ENCODE measurements around the gene PDZD2. TPM values are rescaled to one million over a fixed set of nuclear protein-coding genes. Genes with fewer than 3 reads are reported as not detected.

Gene PDZD2
- total RNA-seq, 1 experiment from 2014 or later = not detected

DNA sequence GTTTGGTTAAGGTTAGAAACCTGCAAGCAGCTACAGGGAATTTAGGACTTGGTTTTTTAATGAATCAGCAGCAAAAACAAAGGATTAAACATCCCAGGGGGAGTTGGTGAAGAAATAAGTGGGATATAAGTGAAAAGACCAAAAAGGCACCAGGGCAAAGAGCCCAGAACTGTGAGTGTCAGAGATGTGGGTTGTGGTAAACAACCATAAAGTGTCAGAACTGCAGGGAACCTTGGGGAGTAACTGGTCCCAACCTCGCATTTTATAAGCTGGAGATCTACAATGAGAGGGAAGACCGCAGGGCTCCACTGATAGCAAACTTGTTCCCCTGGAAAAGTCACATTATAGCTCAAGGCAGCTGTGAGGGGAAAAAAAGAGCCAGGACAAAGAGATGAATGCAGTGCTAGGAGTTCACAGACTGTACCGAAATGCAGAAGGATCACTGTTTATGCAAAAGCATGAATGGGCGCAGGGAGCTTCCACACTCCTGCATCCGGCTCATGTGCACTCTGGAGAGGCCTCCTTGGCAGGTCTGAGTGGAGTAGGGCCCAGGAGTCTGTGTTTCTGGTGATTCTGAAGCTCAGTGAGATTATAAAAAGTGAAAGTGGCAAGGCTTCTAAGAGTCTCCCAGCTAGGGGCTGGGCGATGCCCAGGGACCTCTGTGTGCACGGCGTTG is 378.9 kb downstream of the PDZD2 start:
- H3K79me2 ChIP-seq (ENCODE audit: low read depth) = no peaks in the 10 kb centered on the region
- no peak overlapping the region for H2AFZ ChIP-seq
- no peak overlapping the region for H3K4me3 ChIP-seq
- no peak for DNase-seq
- H3F3A ChIP-seq (ENCODE audit: insufficient read depth, low read depth) = no peaks in the 10 kb centered on the region
- no peaks in the 10 kb centered on the region for H3K9me3 ChIP-seq (ENCODE audit: insufficient read depth, low read depth)
- no peaks in the 10 kb centered on the region for H3K9me2 ChIP-seq (ENCODE audit: insufficient read depth)
- BruUV-seq (replicated peaks) = no TSS peak
- ChIA-PET CTCF (no interaction called here), POLR2A (ENCODE audit: unreplicated experiment) (no interaction called here)
- no peaks in the 10 kb centered on the region for H3K4me1 ChIP-seq (replicated peaks; ENCODE audit: insufficient read depth)
- peaks cover 91% of the 10 kb centered on the region for H3K27me3 ChIP-seq (ENCODE audit: insufficient read depth, low read depth)
- no peak overlapping the region for H3K4me2 ChIP-seq
- H4K20me1 ChIP-seq (ENCODE audit: insufficient read depth) = no peaks in the 10 kb centered on the region
- no peak for TF ChIP-seq EZH2 (IDR thresholded peaks at IDR 0.05; ENCODE audit: low read depth)
- TF ChIP-seq CTCF (conservative IDR thresholded peaks at IDR 0.05) = no peak
- intact Hi-C loops (cut with micrococcal nuclease; ENCODE audit: unreplicated experiment) = no loop called here
- no peaks in the 10 kb centered on the region for H3K36me3 ChIP-seq (ENCODE audit: low read depth)
- H3K27ac ChIP-seq = no peak overlapping the region

DNA sequence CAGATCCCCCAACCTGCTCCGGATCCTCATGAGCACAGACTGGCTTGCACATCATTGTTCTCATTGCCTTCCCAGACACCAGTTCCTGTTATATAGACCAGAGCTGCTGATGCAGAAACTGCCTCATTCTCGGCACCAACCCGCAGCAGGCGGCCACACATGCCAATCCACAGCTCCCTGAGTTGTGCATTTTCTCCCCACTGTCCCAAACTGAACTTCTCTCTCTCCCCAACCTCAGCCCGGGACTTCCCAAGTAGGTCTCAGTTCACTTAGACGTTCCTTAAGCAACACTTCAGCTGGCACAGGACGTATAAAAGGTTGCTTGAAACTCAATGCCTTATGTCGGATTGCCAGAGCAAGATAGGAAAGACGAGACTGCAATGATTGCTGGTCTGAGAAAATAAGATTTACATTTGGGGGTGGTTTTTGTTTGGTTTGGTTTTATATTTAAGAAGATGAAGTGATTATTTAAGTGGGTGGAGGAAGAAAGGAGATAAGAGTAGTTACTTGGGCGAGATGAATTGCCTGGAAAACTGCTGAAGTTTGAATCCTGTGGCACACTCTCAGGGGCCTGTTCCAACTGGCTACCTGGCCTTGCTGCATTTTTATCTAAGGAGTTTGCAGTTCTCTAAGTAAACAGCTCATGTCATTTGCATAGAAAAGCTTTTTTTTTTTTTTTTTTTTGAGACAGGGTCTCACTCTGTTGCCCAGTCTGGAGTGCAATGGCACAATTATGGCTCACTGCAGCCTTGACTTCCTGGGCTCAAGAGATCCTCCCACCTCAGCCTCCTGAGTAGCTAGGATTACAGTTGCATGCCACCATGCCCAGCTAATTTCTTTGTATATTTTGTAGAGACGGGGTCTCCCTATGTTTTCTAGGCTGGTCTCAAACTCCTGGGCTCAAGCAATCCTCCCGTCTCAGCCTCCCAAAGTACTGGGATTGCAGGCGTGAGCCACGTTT is 379.8 kb downstream of the PDZD2 start:
- H3K4me3 ChIP-seq = no peak overlapping the region
- intact Hi-C loops (cut with micrococcal nuclease; ENCODE audit: unreplicated experiment) = no loop called here
- no TSS peak for BruUV-seq (replicated peaks)
- H3K4me2 ChIP-seq = no peak overlapping the region
- H3K79me2 ChIP-seq (ENCODE audit: low read depth) = no peaks in the 10 kb centered on the region
- ChIA-PET CTCF (no interaction called here), POLR2A (ENCODE audit: unreplicated experiment) (no interaction called here)
- H4K20me1 ChIP-seq (ENCODE audit: insufficient read depth) = no peaks in the 10 kb centered on the region
- no peak overlapping the region for H2AFZ ChIP-seq
- H3K9me3 ChIP-seq (ENCODE audit: insufficient read depth, low read depth) = no peaks in the 10 kb centered on the region
- H3F3A ChIP-seq (ENCODE audit: insufficient read depth, low read depth) = no peaks in the 10 kb centered on the region
- no peak overlapping the region for H3K27ac ChIP-seq
- no peak for TF ChIP-seq EZH2 (IDR thresholded peaks at IDR 0.05; ENCODE audit: low read depth)
- TF ChIP-seq CTCF (conservative IDR thresholded peaks at IDR 0.05) = no peak
- no peaks in the 10 kb centered on the region for H3K36me3 ChIP-seq (ENCODE audit: low read depth)
- H3K9me2 ChIP-seq (ENCODE audit: insufficient read depth) = no peaks in the 10 kb centered on the region
- peaks cover 91% of the 10 kb centered on the region for H3K27me3 ChIP-seq (ENCODE audit: insufficient read depth, low read depth)
- H3K4me1 ChIP-seq (replicated peaks; ENCODE audit: insufficient read depth) = no peaks in the 10 kb centered on the region
- no peak for DNase-seq

DNA sequence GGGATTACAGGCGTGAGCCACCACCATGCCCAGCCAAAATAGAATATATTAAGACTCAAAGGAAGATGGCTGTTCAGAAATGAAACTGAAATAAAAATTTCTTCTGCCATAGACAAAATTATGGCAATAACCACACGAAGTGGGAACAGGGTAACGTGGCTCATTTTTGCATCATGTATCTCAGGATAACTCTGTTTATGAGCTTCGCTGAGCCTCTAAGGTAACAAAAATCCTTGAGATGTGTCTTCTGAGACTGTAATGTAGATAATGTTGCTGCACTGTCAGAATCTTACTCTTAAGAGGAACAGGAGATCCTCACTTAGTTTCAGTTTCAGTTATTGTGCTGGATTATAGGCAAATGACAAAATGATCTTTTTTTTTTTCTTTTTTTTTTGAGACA is 381.3 kb downstream of the PDZD2 start:
- CTCF ChIA-PET = no interaction called here

More for the DNA sequence above, 381.3 kb downstream of the PDZD2 start:
- H2AFZ ChIP-seq = no peak overlapping the region
- H3K27me3 ChIP-seq (ENCODE audit: insufficient read depth, low read depth) = peaks cover 91% of the 10 kb centered on the region
- H3K36me3 ChIP-seq (ENCODE audit: low read depth) = no peaks in the 10 kb centered on the region
- intact Hi-C loops (cut with micrococcal nuclease; ENCODE audit: unreplicated experiment) = no loop called here
- no peaks in the 10 kb centered on the region for H3K79me2 ChIP-seq (ENCODE audit: low read depth)
- H3K27ac ChIP-seq = no peak overlapping the region
- no peak for TF ChIP-seq CTCF (conservative IDR thresholded peaks at IDR 0.05)
- TF ChIP-seq EZH2 (IDR thresholded peaks at IDR 0.05; ENCODE audit: low read depth) = no peak
- H3K4me1 ChIP-seq (replicated peaks; ENCODE audit: insufficient read depth) = no peaks in the 10 kb centered on the region
- H3K4me2 ChIP-seq = peak overlapping the region; percentile 33
- no peak overlapping the region for H3K4me3 ChIP-seq
- POLR2A ChIA-PET (ENCODE audit: unreplicated experiment) = interaction anchor here (0.7 kb wide), 1 partner anchor 1561 kb away, joined by 10 read pairs; no protein-coding TSS in a partner anchor
- H3K9me2 ChIP-seq (ENCODE audit: insufficient read depth) = no peaks in the 10 kb centered on the region
- no peaks in the 10 kb centered on the region for H4K20me1 ChIP-seq (ENCODE audit: insufficient read depth)
- no peaks in the 10 kb centered on the region for H3K9me3 ChIP-seq (ENCODE audit: insufficient read depth, low read depth)
- H3F3A ChIP-seq (ENCODE audit: insufficient read depth, low read depth) = no peaks in the 10 kb centered on the region
- no TSS peak for BruUV-seq (replicated peaks)
- no peak for DNase-seq

All from PC-9 (cell line).